Upper lobe of left lung (tissue), 6 donors: ENCODE results near the gene CENPP. TPM values are rescaled to one million over a fixed set of nuclear protein-coding genes. Genes with fewer than 3 reads are reported as not detected.
A peak's percentile ranks its signal among the peaks of the same experiment; 100 is the strongest.

Experiments used
- ATAC-seq, 2 donors: fragments of 200-7000 bp; cut with Tn5 transposase; one replicate each; pipeline ENCODE4 v1.9.1; 2022; ENCODE audit warnings: mild to moderate bottlenecking in 2 of 2, moderate library complexity in 2 of 2; ENCODE audit not compliant: low FRiP score in 2 of 2
- DNase-seq, 2 donors: peaks; one replicate each; pipeline ENCODE4 v3.0.0-alpha.2; 2019 to 2020
- H3K27ac ChIP-seq, 4 donors: fragments of 200-600 bp; sonication (generic); one replicate each; pipeline ENCODE4 v1.5.1; 2016 to 2019
- H3K27me3 ChIP-seq, 4 donors: fragments of 200-600 bp; sonication (generic); one replicate each; pipeline ENCODE4 v1.5.1; 2017 to 2019
- H3K36me3 ChIP-seq, 4 donors: fragments of 200-600 bp; sonication (generic); one replicate each; pipeline ENCODE4 v1.5.1; 2016 to 2019
- H3K4me1 ChIP-seq, 4 donors: fragments of 200-600 bp; sonication (generic); one replicate each; pipeline ENCODE4 v1.5.1; 2018 to 2019
- H3K4me3 ChIP-seq, 4 donors: fragments of 200-600 bp; sonication (generic); one replicate each; pipeline ENCODE4 v1.5.1; 2017 to 2019; ENCODE audit warnings: mild to moderate bottlenecking in 2 of 4, moderate library complexity in 1 of 4
- H3K9me3 ChIP-seq, 4 donors: fragments of 200-600 bp; sonication (generic); one replicate each; pipeline ENCODE4 v1.5.1; 2018 to 2019
- CTCF ChIP-seq, 6 experiments: fragments of 450-650 bp in 4 of 6; fragments of 200-600 bp in 2 of 6; sonication (generic) in 2 of 6; IDR thresholded peaks; one replicate each; pipeline ENCODE4 v1.5.1; 2016 to 2019; ENCODE audit warnings: antibody characterized with exemption in 6 of 6
- EP300 ChIP-seq, 4 donors: sonication (generic); formaldehyde crosslinking; IDR thresholded peaks; one replicate each; pipeline ENCODE4 v1.5.1; 2017; ENCODE audit warnings: antibody characterized with exemption in 4 of 4, control low read depth in 2 of 4
- POLR2A ChIP-seq, 4 donors: fragments of 450-650 bp; IDR thresholded peaks; one replicate each; pipeline ENCODE4 v1.5.1; 2016 to 2017; ENCODE audit warnings: antibody characterized with exemption in 4 of 4, mild to moderate bottlenecking in 2 of 4
- POLR2AphosphoS5 ChIP-seq, 2 donors: sonication (generic); formaldehyde crosslinking; IDR thresholded peaks; one replicate each; pipeline ENCODE4 v1.5.1; 2017; ENCODE audit warnings: antibody characterized with exemption in 2 of 2
- WGBS, 2 donors: methylation state at CpG; one replicate each; pipeline ENCODE4 v1.1.5; 2017 to 2018; 5-methylcytosine and 5-hydroxymethylcytosine counted together
- total RNA-seq, 6 donors: library from RNA; depleted of rRNA in 4 of 6; stranded (reverse); fragments of >200 nt in 4 of 6; gene quantifications; one replicate each; pipeline versions ENCODE4 v1.1.0 to v1.2.1, GENCODE V29; 2016 to 2021
- donor health status: DM: no; HTN: no; CAD: no; lungs with moderate emphysema.
- donor health status: DM: no; HTN: yes; CAD: no; lungs with severe emphysema.

Gene CENPP
- total RNA-seq, 6 donors from 2014 or later: 2.9 to 17.8 (median 4.9) TPM

- H3K27me3 ChIP-seq: no peaks in the 10 kb centered on the region
- no peaks in the 10 kb centered on the region for H3K36me3 ChIP-seq
- peak overlapping the region in 1 of 4 donors; percentile 2 for H3K27ac ChIP-seq
- TF ChIP-seq POLR2A (IDR thresholded peaks at IDR 0.05) (no peak), CTCF (IDR thresholded peaks at IDR 0.05) (no peak), EP300 (IDR thresholded peaks at IDR 0.05) (no peak), POLR2AphosphoS5 (IDR thresholded peaks at IDR 0.05) (no peak)
- no peak for DNase-seq
- no peak for ATAC-seq
- no peaks in the 10 kb centered on the region for H3K9me3 ChIP-seq
- no peak overlapping the region for H3K4me3 ChIP-seq
- H3K4me1 ChIP-seq: no peaks in the 10 kb centered on the region
- 77 to 78% methylated on average over 5 of the region's 5 CpGs for WGBS, 2 donors
Observed at GRCh38 chr9:92426501-92427145, 100.9 kb downstream of the CENPP start.

DNA sequence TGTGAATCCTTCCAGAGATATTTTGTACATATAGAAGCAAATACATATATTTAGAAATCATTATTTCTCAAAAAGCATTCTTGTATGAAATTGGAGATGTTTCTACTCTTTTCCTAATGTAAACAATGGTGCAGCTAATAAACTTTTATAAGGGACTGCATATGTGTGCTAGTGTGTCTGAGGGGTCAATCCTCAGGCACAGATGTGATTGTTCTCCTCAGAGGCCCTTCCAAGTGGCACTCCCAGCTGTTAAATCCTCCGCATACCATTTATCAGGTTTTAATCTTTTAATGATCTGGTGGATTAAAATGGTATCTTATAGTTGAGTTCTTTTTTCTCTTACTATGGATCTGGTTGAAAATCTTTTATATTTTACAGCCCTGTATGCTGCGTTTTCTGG, 104.1 kb downstream of the CENPP start:
- Histone ChIP-seq H3K4me1 (no peaks in the 10 kb centered on the region), H3K4me3 (no peak overlapping the region), H3K27ac (no peak overlapping the region), H3K36me3 (no peaks in the 10 kb centered on the region), H3K9me3 (no peaks in the 10 kb centered on the region), H3K27me3 (no peaks in the 10 kb centered on the region)
- WGBS, 2 donors: 68 to 100% methylated on average over 2 of the region's 2 CpGs
- ATAC-seq (no peak), DNase-seq (no peak)
- no peak for TF ChIP-seq EP300 (IDR thresholded peaks at IDR 0.05)

- Histone ChIP-seq H3K27ac (no peak overlapping the region), H3K9me3 (no peaks in the 10 kb centered on the region), H3K4me1 (no peaks in the 10 kb centered on the region), H3K4me3 (no peak overlapping the region), H3K27me3 (no peaks in the 10 kb centered on the region), H3K36me3 (no peaks in the 10 kb centered on the region)
- DNase-seq (no peak), ATAC-seq (no peak)
- WGBS, 2 donors: 80 to 88% methylated on average over 5 of the region's 5 CpGs
- no peak for TF ChIP-seq CTCF (IDR thresholded peaks at IDR 0.05)
Observed at GRCh38 chr9:92432350-92432749, 106.6 kb downstream of the CENPP start.

DNA sequence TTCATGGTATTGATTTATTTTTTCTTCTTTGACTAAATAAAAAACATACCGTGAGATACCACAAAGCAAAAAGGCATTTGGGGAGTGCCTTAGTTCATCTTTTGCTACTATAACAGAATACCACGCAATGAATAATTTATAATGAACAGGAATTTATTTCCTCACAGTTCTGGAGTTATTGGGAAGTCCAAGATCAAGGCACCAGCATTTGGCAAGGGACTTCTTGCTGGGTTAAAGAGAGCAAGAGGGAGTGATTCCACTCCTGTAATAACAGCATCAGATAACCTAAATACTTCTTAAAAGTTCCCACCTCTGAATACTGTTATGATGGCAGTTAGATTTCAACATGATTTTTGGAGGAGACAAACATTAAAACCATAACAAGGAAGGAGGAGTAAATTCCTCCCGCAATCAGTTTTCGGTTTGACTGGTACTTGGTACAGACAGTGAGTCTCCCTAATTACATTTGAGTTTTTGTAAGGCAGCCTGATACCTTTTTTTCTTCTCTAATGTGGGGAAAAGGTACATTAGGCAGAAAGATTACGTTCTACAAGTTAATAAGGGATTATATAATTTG, 107.3 kb downstream of the CENPP start:
- no peaks in the 10 kb centered on the region for H3K4me1 ChIP-seq
- H3K27me3 ChIP-seq: no peaks in the 10 kb centered on the region
- no peak overlapping the region for H3K27ac ChIP-seq
- H3K9me3 ChIP-seq: no peaks in the 10 kb centered on the region
- TF ChIP-seq CTCF (IDR thresholded peaks at IDR 0.05): no peak
- TF ChIP-seq POLR2A (IDR thresholded peaks at IDR 0.05): no peak
- TF ChIP-seq POLR2AphosphoS5 (IDR thresholded peaks at IDR 0.05): no peak
- no peak for TF ChIP-seq EP300 (IDR thresholded peaks at IDR 0.05)
- DNase-seq (no peak), ATAC-seq (no peak)
- no peak overlapping the region for H3K4me3 ChIP-seq
- 89 to 93% methylated on average over 5 of the region's 5 CpGs for WGBS, 2 donors
- H3K36me3 ChIP-seq: no peaks in the 10 kb centered on the region

- no peak for DNase-seq
- H3K9me3 ChIP-seq: no peaks in the 10 kb centered on the region
- no peak for ATAC-seq
- H3K4me3 ChIP-seq: no peak overlapping the region
- no peaks in the 10 kb centered on the region for H3K36me3 ChIP-seq
- no peaks in the 10 kb centered on the region for H3K27me3 ChIP-seq
- H3K27ac ChIP-seq: no peak overlapping the region
- 46 to 67% methylated on average over 1 of the region's 1 CpG for WGBS, 2 donors
- TF ChIP-seq EP300 (IDR thresholded peaks at IDR 0.05) (no peak), CTCF (IDR thresholded peaks at IDR 0.05) (no peak), POLR2A (IDR thresholded peaks at IDR 0.05) (no peak), POLR2AphosphoS5 (IDR thresholded peaks at IDR 0.05) (no peak)
- H3K4me1 ChIP-seq: no peaks in the 10 kb centered on the region
Observed at GRCh38 chr9:92435263-92435662, 109.5 kb downstream of the CENPP start.
